Erythroblast (primary cell): ENCODE results near the gene POLN.

Experiments used
- GATA1 ChIP-seq: IDR thresholded peaks from 2 replicates; pipeline ENCODE4 v1.6.1; 2011; ENCODE audit warnings: low read depth, mild to moderate bottlenecking, control low read depth, low read length, moderate library complexity
- POLR2A ChIP-seq: IDR thresholded peaks from 2 replicates; pipeline ENCODE4 v1.6.1; 2011; ENCODE audit warnings: mild to moderate bottlenecking, low read length

DNA sequence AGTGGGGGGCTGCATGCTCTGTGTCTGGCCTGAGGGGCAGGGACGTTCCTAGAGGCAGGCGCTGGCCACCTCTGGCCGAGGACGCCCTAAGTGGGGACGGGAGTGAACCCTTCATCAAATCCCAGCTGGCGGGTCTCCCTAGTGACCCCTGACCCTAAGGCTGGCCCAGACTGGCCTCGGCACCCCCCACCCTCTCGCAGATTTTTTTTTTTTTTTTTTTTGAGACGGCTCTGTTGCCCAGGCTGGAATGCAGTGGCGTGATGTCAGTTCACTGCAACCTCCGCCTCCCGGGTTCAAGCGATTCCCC is 21.0 kb upstream of the POLN start:
- no peak for TF ChIP-seq POLR2A
- TF ChIP-seq GATA1 = no peak
